ENCODE results near the gene NCOR1. TPM values are rescaled to one million over a fixed set of nuclear protein-coding genes. Genes with fewer than 3 reads are reported as not detected.

NCOR1 gene
- total RNA-seq, 1 experiment from 2014 or later = 171 TPM

DNA sequence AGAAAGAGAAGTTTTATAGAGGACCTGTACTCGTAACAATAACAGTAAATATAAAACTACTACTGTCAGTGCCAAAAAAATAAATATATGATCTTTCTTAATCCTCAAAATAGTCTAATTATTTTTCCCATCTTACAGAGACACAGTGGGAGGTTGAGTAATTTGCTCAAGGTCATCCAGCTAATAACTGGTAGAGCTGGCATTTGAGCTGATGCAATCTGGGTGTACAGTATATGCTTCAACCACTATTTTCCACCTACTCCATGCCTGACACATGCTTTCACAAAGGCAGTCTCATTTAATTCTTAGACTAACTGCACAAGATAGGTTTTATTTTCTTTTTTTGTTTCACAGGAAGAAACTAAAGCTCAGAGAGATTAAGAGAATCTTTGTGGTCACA, 35.3 kb upstream of the NCOR1 start:
- H3K4me3 ChIP-seq = no peak overlapping the region
- CTCF ChIA-PET = no interaction called here
- intact Hi-C loops (cut with micrococcal nuclease; ENCODE audit: unreplicated experiment) = no loop called here
- H3K9me2 ChIP-seq (ENCODE audit: insufficient read depth) = no peaks in the 10 kb centered on the region
- no peak for DNase-seq
- H3K4me2 ChIP-seq = no peak overlapping the region
- POLR2A ChIA-PET (ENCODE audit: unreplicated experiment) = no interaction called here
- no peaks in the 10 kb centered on the region for H3F3A ChIP-seq (ENCODE audit: insufficient read depth, low read depth)
- H3K4me1 ChIP-seq (replicated peaks; ENCODE audit: insufficient read depth) = peaks cover 8% of the 10 kb centered on the region
- no TSS peak for BruUV-seq (replicated peaks)
- H3K79me2 ChIP-seq (ENCODE audit: low read depth) = no peaks in the 10 kb centered on the region
- no peak overlapping the region for H2AFZ ChIP-seq
- H3K27ac ChIP-seq = peak overlapping the region; percentile 42
- H4K20me1 ChIP-seq (ENCODE audit: insufficient read depth) = no peaks in the 10 kb centered on the region
- no peaks in the 10 kb centered on the region for H3K9me3 ChIP-seq (ENCODE audit: insufficient read depth, low read depth)
- no peaks in the 10 kb centered on the region for H3K27me3 ChIP-seq (ENCODE audit: insufficient read depth, low read depth)
- no peaks in the 10 kb centered on the region for H3K36me3 ChIP-seq (ENCODE audit: low read depth)
- TF ChIP-seq, protein P1, sequence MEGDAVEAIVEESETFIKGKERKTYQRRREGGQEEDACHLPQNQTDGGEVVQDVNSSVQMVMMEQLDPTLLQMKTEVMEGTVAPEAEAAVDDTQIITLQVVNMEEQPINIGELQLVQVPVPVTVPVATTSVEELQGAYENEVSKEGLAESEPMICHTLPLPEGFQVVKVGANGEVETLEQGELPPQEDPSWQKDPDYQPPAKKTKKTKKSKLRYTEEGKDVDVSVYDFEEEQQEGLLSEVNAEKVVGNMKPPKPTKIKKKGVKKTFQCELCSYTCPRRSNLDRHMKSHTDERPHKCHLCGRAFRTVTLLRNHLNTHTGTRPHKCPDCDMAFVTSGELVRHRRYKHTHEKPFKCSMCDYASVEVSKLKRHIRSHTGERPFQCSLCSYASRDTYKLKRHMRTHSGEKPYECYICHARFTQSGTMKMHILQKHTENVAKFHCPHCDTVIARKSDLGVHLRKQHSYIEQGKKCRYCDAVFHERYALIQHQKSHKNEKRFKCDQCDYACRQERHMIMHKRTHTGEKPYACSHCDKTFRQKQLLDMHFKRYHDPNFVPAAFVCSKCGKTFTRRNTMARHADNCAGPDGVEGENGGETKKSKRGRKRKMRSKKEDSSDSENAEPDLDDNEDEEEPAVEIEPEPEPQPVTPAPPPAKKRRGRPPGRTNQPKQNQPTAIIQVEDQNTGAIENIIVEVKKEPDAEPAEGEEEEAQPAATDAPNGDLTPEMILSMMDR (conservative IDR thresholded peaks at IDR 0.05) = no peak
- TF ChIP-seq EZH2 (IDR thresholded peaks at IDR 0.05; ENCODE audit: low read depth) = no peak

DNA sequence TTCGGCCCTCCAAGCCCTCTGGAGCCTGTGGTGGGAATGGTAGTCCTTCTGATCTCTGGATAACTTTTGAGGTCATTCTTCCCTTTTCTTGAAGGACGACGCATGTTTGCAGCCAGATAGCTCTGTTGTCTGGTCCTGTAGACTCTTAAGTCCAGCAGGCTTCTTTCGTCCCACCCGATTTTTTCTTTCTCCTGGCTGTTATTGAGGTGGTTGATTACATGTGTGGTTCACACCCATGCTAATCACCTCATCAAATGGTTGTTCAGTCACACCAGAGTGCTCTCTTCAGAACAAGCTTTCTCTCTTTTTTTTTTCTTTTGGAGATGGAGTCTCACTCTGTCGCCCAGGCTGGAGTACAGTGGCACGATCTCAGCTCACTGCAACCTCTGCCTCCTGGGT, 32.3 kb upstream of the NCOR1 start:
- H3F3A ChIP-seq (ENCODE audit: insufficient read depth, low read depth) = no peaks in the 10 kb centered on the region
- BruUV-seq (replicated peaks) = no TSS peak

DNA sequence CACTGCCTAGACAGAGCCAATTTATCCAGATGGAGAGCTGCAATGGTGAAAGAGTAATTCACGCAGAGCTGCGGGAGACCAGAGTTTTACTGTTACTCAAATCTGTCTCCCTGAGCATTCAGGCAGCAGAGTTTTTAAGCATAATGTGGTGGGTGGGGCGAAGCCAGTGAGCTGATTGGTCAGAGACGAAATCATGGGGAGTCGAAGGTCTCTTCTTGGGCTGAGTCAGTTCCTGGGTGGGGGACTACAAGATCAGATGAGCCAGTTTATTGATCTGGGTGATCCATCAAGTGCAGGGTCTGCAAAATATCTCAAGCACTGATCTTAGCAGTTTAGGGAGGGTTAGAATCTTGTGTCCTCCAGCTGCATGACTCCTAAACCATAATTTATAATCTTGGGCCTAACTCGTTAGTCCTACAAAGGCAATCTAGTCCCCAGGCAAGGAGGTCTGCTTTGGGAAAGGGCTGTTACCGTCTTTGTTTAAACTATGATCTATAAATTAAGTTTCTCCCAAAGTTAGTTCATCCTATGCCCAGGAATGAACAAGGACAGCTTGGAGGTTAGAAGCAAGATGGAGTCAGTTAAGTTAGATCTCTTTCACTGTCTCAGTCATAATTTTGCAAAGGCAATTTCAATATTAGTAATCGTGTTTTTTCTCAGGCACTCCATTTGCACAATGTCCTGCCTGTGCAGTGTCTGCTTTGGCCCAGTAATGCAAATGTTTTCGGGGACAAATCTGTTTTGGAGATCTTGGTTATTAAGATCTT, 28.6 kb upstream of the NCOR1 start:
- Histone ChIP-seq H3K79me2 (ENCODE audit: low read depth) (no peaks in the 10 kb centered on the region), H3K36me3 (ENCODE audit: low read depth) (no peaks in the 10 kb centered on the region), H3K27me3 (ENCODE audit: insufficient read depth, low read depth) (no peaks in the 10 kb centered on the region), H3F3A (ENCODE audit: insufficient read depth, low read depth) (no peaks in the 10 kb centered on the region), H2AFZ (no peak overlapping the region), H3K4me2 (no peak overlapping the region), H3K9me3 (ENCODE audit: insufficient read depth, low read depth) (no peaks in the 10 kb centered on the region), H3K27ac (no peak overlapping the region), H3K4me1 (replicated peaks; ENCODE audit: insufficient read depth) (no peaks in the 10 kb centered on the region), H3K9me2 (ENCODE audit: insufficient read depth) (no peaks in the 10 kb centered on the region), H4K20me1 (ENCODE audit: insufficient read depth) (no peaks in the 10 kb centered on the region), H3K4me3 (no peak overlapping the region)
- TF ChIP-seq, protein P1 (conservative IDR thresholded peaks at IDR 0.05) = no peak
- no peak for DNase-seq
- BruUV-seq (replicated peaks) = no TSS peak
- intact Hi-C loops (cut with micrococcal nuclease; ENCODE audit: unreplicated experiment) = no loop called here
- POLR2A ChIA-PET (ENCODE audit: unreplicated experiment) = no interaction called here
- CTCF ChIA-PET = no interaction called here

More for the DNA sequence above, 32.3 kb upstream of the NCOR1 start:
- H3K27me3 ChIP-seq (ENCODE audit: insufficient read depth, low read depth) = no peaks in the 10 kb centered on the region
- CTCF ChIA-PET = no interaction called here
- peaks cover 8% of the 10 kb centered on the region for H3K4me1 ChIP-seq (replicated peaks; ENCODE audit: insufficient read depth)
- no peak overlapping the region for H3K4me2 ChIP-seq
- POLR2A ChIA-PET (ENCODE audit: unreplicated experiment) = no interaction called here
- intact Hi-C loops (cut with micrococcal nuclease; ENCODE audit: unreplicated experiment) = no loop called here
- no peaks in the 10 kb centered on the region for H3K9me3 ChIP-seq (ENCODE audit: insufficient read depth, low read depth)
- H3K79me2 ChIP-seq (ENCODE audit: low read depth) = no peaks in the 10 kb centered on the region
- DNase-seq = no peak
- no peak overlapping the region for H3K27ac ChIP-seq
- H2AFZ ChIP-seq = no peak overlapping the region
- H4K20me1 ChIP-seq (ENCODE audit: insufficient read depth) = no peaks in the 10 kb centered on the region
- TF ChIP-seq, protein P1 (conservative IDR thresholded peaks at IDR 0.05) = no peak
- TF ChIP-seq EZH2 (IDR thresholded peaks at IDR 0.05; ENCODE audit: low read depth) = no peak
- no peaks in the 10 kb centered on the region for H3K9me2 ChIP-seq (ENCODE audit: insufficient read depth)
- H3K36me3 ChIP-seq (ENCODE audit: low read depth) = no peaks in the 10 kb centered on the region
- H3K4me3 ChIP-seq = no peak overlapping the region
